C4-2B (cell line): Measurements from ENCODE around the gene HPCAL1.
"Not testable (repeated sequence)": the region's sequence is repeated elsewhere in the genome, so short reads cannot be mapped to it uniquely, and the experiment has no call there.

ENCODE experiments used
- CTCF ChIP-seq: fragments of 450-650 bp; conservative IDR thresholded peaks from 2 replicates; pipeline ENCODE4 v1.5.1; 2017; ENCODE audit warnings: mild to moderate bottlenecking
- ZFX ChIP-seq: fragments of 450-650 bp; IDR thresholded peaks from 2 replicates; pipeline ENCODE4 v1.6.1; 2017

GRCh38 chr2:10291376-10291775 lies 11.3 kb upstream of the HPCAL1 start:
- TF ChIP-seq CTCF, ZFX: not testable (repeated sequence)
